Epithelial cell of proximal tubule (primary cell): ENCODE data around the gene IMMP2L. TPM values are rescaled to one million over a fixed set of nuclear protein-coding genes. Genes with fewer than 3 reads are reported as not detected.

Source experiments
- DNase-seq: peaks from one replicate; pipeline ENCODE4 v3.0.0-alpha.2; 2011; ENCODE audit warnings: low read depth
- H3K4me3 ChIP-seq: 2 replicates; pipeline ENCODE4 v1.5.1; 2011; ENCODE audit warnings: low read depth, mild to moderate bottlenecking, low read length
- total RNA-seq: library from RNA; depleted of rRNA; stranded (reverse); fragments of >200 nt; gene quantifications from 2 replicates; pipeline ENCODE4 v1.2.3, GENCODE V29; 2015
- TF ChIP-seq, protein P1 (sequence below): conservative IDR thresholded peaks from 2 replicates; pipeline ENCODE4 v1.5.1; 2012; ENCODE audit warnings: low read depth, mild to moderate bottlenecking, low read length

The IMMP2L gene
- total RNA-seq, 1 donor from 2014 or later: 8.4 TPM

GRCh38 chr7:111051832-111052231 lies 510.5 kb downstream of the IMMP2L start:
- H3K4me3 ChIP-seq: no peak overlapping the region
- no peak for DNase-seq
- TF ChIP-seq, protein P1, sequence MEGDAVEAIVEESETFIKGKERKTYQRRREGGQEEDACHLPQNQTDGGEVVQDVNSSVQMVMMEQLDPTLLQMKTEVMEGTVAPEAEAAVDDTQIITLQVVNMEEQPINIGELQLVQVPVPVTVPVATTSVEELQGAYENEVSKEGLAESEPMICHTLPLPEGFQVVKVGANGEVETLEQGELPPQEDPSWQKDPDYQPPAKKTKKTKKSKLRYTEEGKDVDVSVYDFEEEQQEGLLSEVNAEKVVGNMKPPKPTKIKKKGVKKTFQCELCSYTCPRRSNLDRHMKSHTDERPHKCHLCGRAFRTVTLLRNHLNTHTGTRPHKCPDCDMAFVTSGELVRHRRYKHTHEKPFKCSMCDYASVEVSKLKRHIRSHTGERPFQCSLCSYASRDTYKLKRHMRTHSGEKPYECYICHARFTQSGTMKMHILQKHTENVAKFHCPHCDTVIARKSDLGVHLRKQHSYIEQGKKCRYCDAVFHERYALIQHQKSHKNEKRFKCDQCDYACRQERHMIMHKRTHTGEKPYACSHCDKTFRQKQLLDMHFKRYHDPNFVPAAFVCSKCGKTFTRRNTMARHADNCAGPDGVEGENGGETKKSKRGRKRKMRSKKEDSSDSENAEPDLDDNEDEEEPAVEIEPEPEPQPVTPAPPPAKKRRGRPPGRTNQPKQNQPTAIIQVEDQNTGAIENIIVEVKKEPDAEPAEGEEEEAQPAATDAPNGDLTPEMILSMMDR: no peak

- DNase-seq: no peak
- TF ChIP-seq, protein P1: no peak
- H3K4me3 ChIP-seq: no peak overlapping the region
Observed at GRCh38 chr7:111050875-111051416, 511.3 kb downstream of the IMMP2L start.

DNA sequence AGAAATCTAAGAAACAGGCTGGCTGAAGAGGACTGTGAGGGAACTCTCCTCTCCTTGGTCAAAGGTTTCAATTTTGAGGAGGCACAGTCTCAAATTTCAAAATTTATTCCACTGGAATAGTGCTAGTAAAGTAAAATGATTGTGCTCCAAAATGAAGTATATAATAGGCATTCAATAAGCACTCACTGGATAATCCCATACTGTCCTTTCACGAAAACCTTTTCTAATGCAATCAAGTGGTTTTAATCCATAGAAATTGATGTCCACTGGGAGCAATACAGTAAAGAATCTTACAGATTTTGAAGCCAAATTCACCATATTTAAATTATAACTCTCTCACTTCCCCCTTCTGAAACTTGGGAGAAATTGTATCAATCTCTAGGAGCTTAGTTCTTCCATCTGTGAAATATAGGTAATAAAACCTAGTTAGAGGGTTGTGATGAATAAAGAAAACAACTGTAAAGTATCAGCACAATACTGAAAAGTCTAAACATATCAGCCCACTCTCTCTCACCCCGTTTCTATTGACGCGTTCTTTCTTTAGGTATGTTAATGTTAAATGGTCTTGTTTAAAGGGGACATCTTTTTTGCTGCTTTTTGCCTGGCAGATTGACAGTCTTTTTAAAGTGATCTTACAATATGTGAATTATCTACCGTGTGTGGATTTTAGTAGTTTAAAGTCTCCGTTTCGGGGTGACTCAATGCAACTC lies 512.2 kb downstream of the IMMP2L start:
- no peak overlapping the region for H3K4me3 ChIP-seq
- TF ChIP-seq, protein P1: no peak
- no peak for DNase-seq

DNA sequence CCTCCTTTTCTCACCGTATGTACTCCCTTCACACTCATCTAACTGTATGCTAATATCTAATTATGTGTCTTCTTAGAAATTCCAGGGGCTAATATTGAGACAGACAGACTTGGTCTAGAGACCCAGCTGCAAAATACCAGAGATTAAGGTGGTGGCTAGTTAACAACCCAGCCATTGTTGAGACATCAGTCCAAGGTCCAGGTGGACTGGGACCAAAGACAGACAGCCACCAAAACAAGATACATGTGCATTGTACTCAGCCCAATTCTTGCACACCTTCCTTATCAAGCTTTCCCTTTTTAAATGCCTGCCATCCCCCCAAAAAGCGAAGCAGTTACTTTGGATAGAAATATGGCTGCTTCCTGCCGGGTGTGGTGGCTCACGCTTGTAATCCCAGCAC lies 514.7 kb downstream of the IMMP2L start:
- DNase-seq: no peak
- TF ChIP-seq, protein P1: no peak
- H3K4me3 ChIP-seq: no peak overlapping the region

DNA sequence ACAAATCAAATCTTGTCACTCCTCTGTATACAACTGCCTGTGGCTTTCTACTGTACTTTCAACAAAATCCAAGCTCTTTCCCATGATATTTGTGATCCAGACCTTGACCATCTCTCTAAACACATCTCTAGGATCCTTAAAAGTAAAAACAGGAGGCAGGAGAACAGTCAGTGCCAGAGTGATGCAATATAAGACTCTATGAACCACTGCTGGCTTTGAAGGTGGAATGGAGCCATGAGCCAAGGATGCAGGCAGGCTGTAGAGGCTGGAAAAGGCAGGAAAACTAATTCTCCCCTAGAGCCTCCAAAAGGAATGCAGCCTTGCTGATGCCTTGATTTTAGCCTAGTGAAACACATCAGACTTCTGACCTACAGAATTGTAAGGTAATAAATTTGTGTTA lies 516.8 kb downstream of the IMMP2L start:
- DNase-seq: no peak
- H3K4me3 ChIP-seq: no peak overlapping the region
- TF ChIP-seq, protein P1: no peak

DNA sequence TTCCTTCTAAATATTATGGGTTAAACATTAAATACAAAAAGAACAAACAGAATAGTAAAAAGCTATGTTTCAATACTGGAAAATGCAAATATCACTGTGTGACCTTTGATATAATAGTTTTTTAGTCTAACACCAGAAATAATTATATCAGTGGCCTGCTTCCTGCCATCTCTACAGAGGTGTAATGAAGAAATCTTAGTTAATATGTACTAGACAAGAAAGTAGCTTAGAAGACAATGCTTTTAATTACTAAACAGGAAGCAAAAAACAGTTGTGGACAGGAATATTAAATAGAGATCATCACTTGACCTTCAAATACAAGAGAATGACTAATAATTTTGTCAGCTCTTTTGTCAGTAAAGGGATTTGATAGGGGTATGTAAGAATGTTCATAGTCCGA lies 518.7 kb downstream of the IMMP2L start:
- no peak overlapping the region for H3K4me3 ChIP-seq
- TF ChIP-seq, protein P1: no peak
- peak; percentile 12 for DNase-seq

- TF ChIP-seq, protein P1: no peak
- DNase-seq: no peak
- no peak overlapping the region for H3K4me3 ChIP-seq
Observed at GRCh38 chr7:111042842-111043241, 519.5 kb downstream of the IMMP2L start.
